SU-DHL-6 (cell line): ENCODE results near the gene OSBPL10.

Experiments
- H2AFZ ChIP-seq: fragments of 200-600 bp; sonication (generic); 2 replicates; pipeline ENCODE4 v1.6.1; 2014; ENCODE audit warnings: low read depth, mild to moderate bottlenecking, moderate library complexity, mixed read lengths, antibody characterized with exemption, low read length; ENCODE audit not compliant: severe bottlenecking
- H3F3A ChIP-seq: fragments of 200-600 bp; shearing (Covaris generic); 2 replicates; pipeline ENCODE4 v1.6.0; 2016; ENCODE audit warnings: antibody characterized with exemption, mild to moderate bottlenecking; ENCODE audit not compliant: insufficient read depth
- H3K27ac ChIP-seq: fragments of 200-600 bp; sonication (generic); 2 replicates; pipeline ENCODE4 v1.5.1; 2016; ENCODE audit warnings: low read depth, mild to moderate bottlenecking, low read length, moderate library complexity, mixed read lengths
- H3K27me3 ChIP-seq: fragments of 200-600 bp; sonication (generic), shearing (Covaris generic); 2 replicates; pipeline ENCODE4 v1.6.0; 2014; ENCODE audit warnings: mild to moderate bottlenecking, low read length
- H3K36me3 ChIP-seq: fragments of 200-600 bp; sonication (generic); 2 replicates; pipeline ENCODE4 v1.6.1; 2014; ENCODE audit warnings: mild to moderate bottlenecking, low read length, mixed read lengths
- H3K4me2 ChIP-seq: fragments of 300-600, 200-600 bp; shearing (Covaris generic), sonication (generic); 2 replicates; pipeline ENCODE4 v1.6.0; 2014; ENCODE audit warnings: low read length, low read depth, mild to moderate bottlenecking; ENCODE audit not compliant: poor library complexity, severe bottlenecking
- H3K4me3 ChIP-seq: fragments of 200-600 bp; sonication (generic); 2 replicates; pipeline ENCODE4 v1.5.1; 2014; ENCODE audit warnings: antibody characterized with exemption, low read length, mild to moderate bottlenecking, mixed read lengths; ENCODE audit not compliant: insufficient read depth, poor library complexity, severe bottlenecking
- H3K79me2 ChIP-seq: fragments of 200-600 bp; sonication (generic); 2 replicates; pipeline ENCODE4 v1.6.1; 2014; ENCODE audit warnings: mild to moderate bottlenecking, low read length, moderate library complexity; ENCODE audit not compliant: insufficient read depth
- H3K9ac ChIP-seq: fragments of 200-600 bp; sonication (generic); 2 replicates; pipeline ENCODE4 v1.7.0; 2014; ENCODE audit warnings: mild to moderate bottlenecking, low read length
- H3K9me2 ChIP-seq: fragments of 200-600 bp; sonication (generic); replicated peaks from 2 replicates; pipeline ENCODE4 v1.6.1; 2014; ENCODE audit warnings: low read length; ENCODE audit not compliant: insufficient read depth
- H3K9me3 ChIP-seq: fragments of 200-600 bp; sonication (generic); 2 replicates; pipeline ENCODE4 v1.6.1; 2014; ENCODE audit warnings: low read length, mixed read lengths; ENCODE audit not compliant: insufficient read depth
- H4K20me1 ChIP-seq: fragments of 200-600 bp; sonication (generic); 2 replicates; pipeline ENCODE4 v1.6.1; 2014; ENCODE audit warnings: low read depth, mild to moderate bottlenecking, antibody characterized with exemption, low read length, moderate library complexity, mixed read lengths
- EZH2phosphoT487 ChIP-seq: fragments of 200-600 bp; sonication (generic), shearing (Covaris generic); conservative IDR thresholded peaks from 2 replicates; pipeline ENCODE4 v1.6.1; 2018; ENCODE audit warnings: mild to moderate bottlenecking, antibody characterized with exemption, low read length, moderate library complexity, mixed read lengths
- TF ChIP-seq, protein P1 (sequence below): fragments of 200-600 bp; sonication (generic); IDR thresholded peaks from one replicate; pipeline ENCODE4 v1.5.1; 2017; ENCODE audit warnings: antibody characterized with exemption, mild to moderate bottlenecking, low read length, moderate library complexity; ENCODE audit not compliant: insufficient read depth, poor library complexity, severe bottlenecking

OSBPL10 gene

DNA sequence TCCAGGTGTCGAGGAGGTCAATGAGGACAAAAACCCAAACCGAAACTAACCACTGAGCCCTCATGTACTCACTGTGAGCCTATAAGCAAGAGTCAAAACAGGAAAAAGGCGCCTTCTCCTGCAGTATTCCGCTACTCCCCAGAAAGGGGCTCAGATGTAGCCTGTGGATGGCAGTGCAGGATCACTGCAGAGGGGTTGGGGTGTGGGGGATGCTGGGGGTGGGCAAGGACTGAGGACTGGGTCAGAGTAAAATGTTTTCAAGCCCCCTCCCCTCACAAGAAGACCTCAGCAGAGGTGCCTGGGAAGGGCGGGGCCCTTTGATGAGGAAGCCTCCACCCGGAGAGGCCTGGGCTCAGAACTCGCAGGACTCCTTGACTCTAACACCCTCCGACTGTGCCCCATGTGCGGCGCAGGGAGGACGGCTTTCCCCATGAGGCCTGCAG lies 170.1 kb downstream of the OSBPL10 start:
- Histone ChIP-seq H3K9me3 (no peaks in the 10 kb centered on the region), H3K4me3 (no peak overlapping the region), H3K27ac (no peak overlapping the region), H3K36me3 (no peaks in the 10 kb centered on the region), H3F3A (no peaks in the 10 kb centered on the region), H3K9ac (no peak overlapping the region), H2AFZ (no peak overlapping the region), H3K4me2 (no peak overlapping the region), H3K79me2 (peaks cover 86% of the 10 kb centered on the region), H4K20me1 (0 out of 2 replicates have a peak, but pooled peaks cover 7% of the 10 kb centered on the region), H3K27me3 (no peaks in the 10 kb centered on the region), H3K9me2 (no peaks in the 10 kb centered on the region)
- TF ChIP-seq, protein P1, sequence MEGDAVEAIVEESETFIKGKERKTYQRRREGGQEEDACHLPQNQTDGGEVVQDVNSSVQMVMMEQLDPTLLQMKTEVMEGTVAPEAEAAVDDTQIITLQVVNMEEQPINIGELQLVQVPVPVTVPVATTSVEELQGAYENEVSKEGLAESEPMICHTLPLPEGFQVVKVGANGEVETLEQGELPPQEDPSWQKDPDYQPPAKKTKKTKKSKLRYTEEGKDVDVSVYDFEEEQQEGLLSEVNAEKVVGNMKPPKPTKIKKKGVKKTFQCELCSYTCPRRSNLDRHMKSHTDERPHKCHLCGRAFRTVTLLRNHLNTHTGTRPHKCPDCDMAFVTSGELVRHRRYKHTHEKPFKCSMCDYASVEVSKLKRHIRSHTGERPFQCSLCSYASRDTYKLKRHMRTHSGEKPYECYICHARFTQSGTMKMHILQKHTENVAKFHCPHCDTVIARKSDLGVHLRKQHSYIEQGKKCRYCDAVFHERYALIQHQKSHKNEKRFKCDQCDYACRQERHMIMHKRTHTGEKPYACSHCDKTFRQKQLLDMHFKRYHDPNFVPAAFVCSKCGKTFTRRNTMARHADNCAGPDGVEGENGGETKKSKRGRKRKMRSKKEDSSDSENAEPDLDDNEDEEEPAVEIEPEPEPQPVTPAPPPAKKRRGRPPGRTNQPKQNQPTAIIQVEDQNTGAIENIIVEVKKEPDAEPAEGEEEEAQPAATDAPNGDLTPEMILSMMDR: no peak
- TF ChIP-seq EZH2phosphoT487: no peak

DNA sequence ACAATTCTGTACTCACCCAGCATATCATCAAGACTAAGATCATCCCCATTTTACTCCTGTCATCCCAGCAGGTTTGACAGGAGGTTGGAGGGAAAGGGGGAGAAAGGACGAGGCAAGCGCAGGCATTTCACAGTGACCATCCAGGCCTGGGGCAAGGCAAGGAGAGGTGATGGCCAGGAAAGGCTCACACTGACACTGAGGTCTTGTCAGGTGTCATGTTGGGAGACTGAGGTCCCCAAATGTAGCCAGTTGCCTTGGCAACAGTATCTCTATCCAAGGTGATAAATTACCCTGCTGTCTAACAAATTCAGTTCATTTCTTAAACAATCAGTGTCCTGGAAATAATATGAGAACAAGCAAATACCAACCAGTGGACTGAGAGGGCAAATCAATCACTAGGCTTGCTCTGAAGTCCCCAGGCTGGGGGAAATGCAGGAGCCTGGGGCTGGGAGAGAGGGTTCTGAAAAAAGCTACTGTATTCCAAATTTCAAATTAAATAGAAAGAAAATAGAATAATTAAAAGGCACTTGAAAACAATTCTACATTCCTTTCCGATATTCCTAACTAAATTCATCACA lies 172.8 kb downstream of the OSBPL10 start:
- Histone ChIP-seq H3F3A (no peaks in the 10 kb centered on the region), H3K9me2 (no peaks in the 10 kb centered on the region), H2AFZ (no peak overlapping the region), H3K4me2 (no peak overlapping the region), H3K79me2 (peaks cover 92% of the 10 kb centered on the region), H3K27ac (no peak overlapping the region), H3K9ac (no peak overlapping the region), H4K20me1 (0 out of 2 replicates have a peak, but pooled peaks cover 11% of the 10 kb centered on the region), H3K4me3 (no peak overlapping the region), H3K36me3 (no peaks in the 10 kb centered on the region), H3K9me3 (no peaks in the 10 kb centered on the region), H3K27me3 (no peaks in the 10 kb centered on the region)
- TF ChIP-seq EZH2phosphoT487: no peak
- TF ChIP-seq, protein P1: no peak

DNA sequence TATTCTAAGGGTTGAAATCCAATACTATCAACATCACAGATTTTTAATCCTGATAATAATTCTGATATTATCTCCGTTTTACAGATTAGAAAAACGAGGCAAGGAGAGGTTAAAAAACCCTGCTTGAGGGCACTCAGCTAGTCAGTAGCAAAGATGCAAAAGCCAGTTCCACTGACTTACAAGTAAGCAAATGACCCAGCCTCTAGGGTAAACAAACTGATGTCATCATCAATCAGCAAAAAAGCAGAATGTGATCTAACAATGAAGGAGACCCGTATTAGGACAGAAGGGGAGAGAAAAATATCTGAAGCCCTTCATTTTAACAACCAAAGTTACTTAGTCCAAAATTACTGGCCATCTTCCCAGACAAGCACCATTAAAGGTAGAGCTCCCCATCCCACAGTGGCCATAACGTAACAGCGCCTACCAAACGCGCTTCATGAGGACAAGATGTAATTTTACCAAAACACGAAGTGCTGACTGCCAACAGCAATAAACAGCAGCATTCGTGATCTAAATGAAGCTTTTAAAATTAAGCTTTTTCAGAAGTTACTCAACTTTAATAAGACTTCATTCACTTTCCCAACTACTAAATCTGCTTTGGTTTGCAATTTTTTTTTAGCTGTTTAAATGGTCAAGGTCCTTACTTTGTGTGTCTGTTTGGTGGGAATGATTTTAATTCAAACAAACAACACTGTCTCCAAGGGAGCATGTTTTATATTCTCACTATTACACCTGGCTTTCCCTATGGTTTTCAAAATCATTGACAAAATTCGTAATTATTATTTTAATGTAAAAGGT lies 176.6 kb downstream of the OSBPL10 start:
- Histone ChIP-seq H3K9ac (no peak overlapping the region), H3K27me3 (no peaks in the 10 kb centered on the region), H3F3A (no peaks in the 10 kb centered on the region), H4K20me1 (0 out of 2 replicates have a peak, but pooled peaks cover 4% of the 10 kb centered on the region), H3K79me2 (peaks cover 94% of the 10 kb centered on the region), H3K9me3 (no peaks in the 10 kb centered on the region), H3K9me2 (no peaks in the 10 kb centered on the region), H3K36me3 (no peaks in the 10 kb centered on the region), H2AFZ (no peak overlapping the region), H3K4me3 (no peak overlapping the region), H3K4me2 (no peak overlapping the region), H3K27ac (no peak overlapping the region)
- TF ChIP-seq, protein P1: no peak
- TF ChIP-seq EZH2phosphoT487: no peak
